Fibroblast of skin of back (primary cell): ENCODE data around the gene WAS.

ENCODE experiments used
- DNase-seq: peaks from one replicate; pipeline ENCODE4 v3.0.0-alpha.2; 2013

Gene WAS

GRCh38 chrX:48713847-48714246, 30.2 kb downstream of the WAS start:
- DNase-seq = no peak

- peak; percentile 2 for DNase-seq
Observed at GRCh38 chrX:48714573-48714972, 31.0 kb downstream of the WAS start.

- DNase-seq = peak; percentile 72
Observed at GRCh38 chrX:48715072-48715471, 31.5 kb downstream of the WAS start.

GRCh38 chrX:48715876-48716502, 32.4 kb downstream of the WAS start:
- peak; percentile 15 for DNase-seq

- no peak for DNase-seq
Observed at GRCh38 chrX:48719958-48720357, 36.4 kb downstream of the WAS start.

- DNase-seq = no peak
Observed at GRCh38 chrX:48720577-48721250, 37.1 kb downstream of the WAS start.

- no peak for DNase-seq
Observed at GRCh38 chrX:48721916-48722315, 38.3 kb downstream of the WAS start.

GRCh38 chrX:48726596-48726995, 43.0 kb downstream of the WAS start:
- no peak for DNase-seq

- DNase-seq = no peak
Observed at GRCh38 chrX:48728653-48729052, 45.1 kb downstream of the WAS start.

- DNase-seq = no peak
Observed at GRCh38 chrX:48736303-48736702, 52.7 kb downstream of the WAS start.

GRCh38 chrX:48736878-48737212, 53.2 kb downstream of the WAS start:
- DNase-seq = no peak

GRCh38 chrX:48737213-48737938, 53.8 kb downstream of the WAS start:
- DNase-seq = peak; percentile 97

GRCh38 chrX:48737940-48738339, 54.3 kb downstream of the WAS start:
- no peak for DNase-seq
